C4-2B (cell line): ENCODE results near the gene KMO.

Experiments used
- ZFX ChIP-seq: fragments of 450-650 bp; IDR thresholded peaks from 2 replicates; pipeline ENCODE4 v1.6.1; 2017
- TF ChIP-seq, protein P1 (sequence below): fragments of 450-650 bp; conservative IDR thresholded peaks from 2 replicates; pipeline ENCODE4 v1.5.1; 2017; ENCODE audit warnings: mild to moderate bottlenecking

GRCh38 chr1:241586905-241587512 is 54.8 kb downstream of the KMO start:
- TF ChIP-seq, protein P1, sequence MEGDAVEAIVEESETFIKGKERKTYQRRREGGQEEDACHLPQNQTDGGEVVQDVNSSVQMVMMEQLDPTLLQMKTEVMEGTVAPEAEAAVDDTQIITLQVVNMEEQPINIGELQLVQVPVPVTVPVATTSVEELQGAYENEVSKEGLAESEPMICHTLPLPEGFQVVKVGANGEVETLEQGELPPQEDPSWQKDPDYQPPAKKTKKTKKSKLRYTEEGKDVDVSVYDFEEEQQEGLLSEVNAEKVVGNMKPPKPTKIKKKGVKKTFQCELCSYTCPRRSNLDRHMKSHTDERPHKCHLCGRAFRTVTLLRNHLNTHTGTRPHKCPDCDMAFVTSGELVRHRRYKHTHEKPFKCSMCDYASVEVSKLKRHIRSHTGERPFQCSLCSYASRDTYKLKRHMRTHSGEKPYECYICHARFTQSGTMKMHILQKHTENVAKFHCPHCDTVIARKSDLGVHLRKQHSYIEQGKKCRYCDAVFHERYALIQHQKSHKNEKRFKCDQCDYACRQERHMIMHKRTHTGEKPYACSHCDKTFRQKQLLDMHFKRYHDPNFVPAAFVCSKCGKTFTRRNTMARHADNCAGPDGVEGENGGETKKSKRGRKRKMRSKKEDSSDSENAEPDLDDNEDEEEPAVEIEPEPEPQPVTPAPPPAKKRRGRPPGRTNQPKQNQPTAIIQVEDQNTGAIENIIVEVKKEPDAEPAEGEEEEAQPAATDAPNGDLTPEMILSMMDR = no peak
- no peak for TF ChIP-seq ZFX
